ENCODE data around the gene THADA. TPM values are rescaled to one million over a fixed set of nuclear protein-coding genes. Genes with fewer than 3 reads are reported as not detected.

Gene THADA
- total RNA-seq, 1 experiment from 2014 or later = 37.4 TPM

DNA sequence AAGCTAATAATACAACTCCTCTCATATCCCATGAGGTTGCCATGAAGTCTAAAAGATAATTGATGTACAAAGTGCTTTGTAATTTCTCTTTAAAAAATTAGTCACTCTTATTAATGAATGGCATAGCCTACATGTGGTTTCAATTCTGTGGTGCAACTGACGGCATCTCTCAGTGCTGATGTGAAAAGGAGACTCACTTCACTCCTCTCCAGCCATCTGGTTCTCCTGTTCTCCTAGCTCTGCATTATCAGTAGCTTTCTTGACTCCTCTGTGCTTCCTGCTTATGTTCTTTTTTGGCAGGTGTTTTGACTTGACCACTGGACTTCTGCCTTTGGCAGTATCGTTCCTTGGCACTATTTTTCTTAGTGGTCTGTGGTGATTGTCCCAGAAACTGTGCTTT is 234.6 kb downstream of the THADA start:
- H3K27me3 ChIP-seq = no peaks in the 10 kb centered on the region
- DNase-seq = no peak

DNA sequence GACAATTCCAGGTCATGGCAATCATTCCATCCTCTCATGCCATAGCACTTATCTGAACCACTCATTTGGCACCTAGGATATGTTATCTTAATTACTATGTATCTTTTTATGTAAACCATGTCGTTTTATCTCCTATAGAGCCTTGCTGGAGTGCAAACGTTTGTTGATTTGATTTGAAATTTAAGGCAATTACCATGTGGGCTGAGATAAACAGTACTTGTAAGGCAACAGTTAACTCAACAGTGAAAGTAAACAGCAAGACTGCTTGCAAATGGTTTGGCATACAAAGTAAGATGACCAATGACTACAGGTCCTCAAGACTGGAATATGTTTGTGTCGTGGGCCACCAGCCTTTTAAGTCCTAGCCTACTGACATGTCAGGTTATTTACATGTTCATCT is 235.7 kb downstream of the THADA start:
- Histone ChIP-seq H3K4me3 (no peak overlapping the region), H3K36me3 (no peaks in the 10 kb centered on the region), H3K9me3 (no peaks in the 10 kb centered on the region), H3K27me3 (no peaks in the 10 kb centered on the region)
- DNase-seq = no peak

More for the DNA sequence above, 234.6 kb downstream of the THADA start:
- Histone ChIP-seq H3K9me3 (no peaks in the 10 kb centered on the region), H3K4me3 (no peak overlapping the region), H3K36me3 (no peaks in the 10 kb centered on the region)

DNA sequence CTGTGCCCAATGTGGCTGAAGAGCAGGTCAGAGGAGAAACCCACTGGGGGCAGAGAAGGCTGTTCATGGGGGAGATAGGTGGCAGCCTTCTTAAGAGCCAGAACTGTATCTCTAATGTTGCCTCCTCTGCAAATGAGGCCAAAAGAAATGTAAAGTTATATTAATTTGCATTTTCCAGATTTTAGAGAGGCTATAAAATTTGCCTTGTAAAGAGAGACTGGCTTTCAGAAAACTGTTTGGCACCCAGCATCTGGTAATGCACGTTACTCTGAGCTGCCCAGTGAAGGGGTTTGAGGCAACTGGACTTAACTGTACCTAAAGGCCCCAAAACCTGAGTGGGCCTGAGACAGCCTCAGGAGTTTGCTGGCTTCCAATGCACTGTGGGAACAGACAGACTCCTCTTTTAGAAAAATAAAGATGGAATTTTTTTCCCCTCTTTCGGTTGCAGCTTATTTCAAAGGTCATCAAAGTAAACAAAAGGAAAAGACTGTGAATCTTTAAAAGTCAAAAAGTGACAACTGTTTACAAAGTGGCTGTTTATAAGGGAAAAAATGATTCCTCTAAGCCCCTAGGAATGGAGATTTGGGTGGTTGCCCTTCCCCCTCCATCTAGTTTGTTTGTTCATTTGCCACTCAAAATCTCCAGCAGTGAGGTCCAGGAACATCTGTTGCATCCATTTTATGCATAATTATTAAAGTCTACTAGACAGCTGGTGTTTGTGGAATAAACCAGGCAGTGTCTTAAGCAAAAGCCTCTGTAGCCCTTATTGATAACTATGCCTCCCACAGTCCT is 237.2 kb downstream of the THADA start:
- Histone ChIP-seq H3K27me3 (no peaks in the 10 kb centered on the region), H3K9me3 (no peaks in the 10 kb centered on the region)
- no peak for DNase-seq

DNA sequence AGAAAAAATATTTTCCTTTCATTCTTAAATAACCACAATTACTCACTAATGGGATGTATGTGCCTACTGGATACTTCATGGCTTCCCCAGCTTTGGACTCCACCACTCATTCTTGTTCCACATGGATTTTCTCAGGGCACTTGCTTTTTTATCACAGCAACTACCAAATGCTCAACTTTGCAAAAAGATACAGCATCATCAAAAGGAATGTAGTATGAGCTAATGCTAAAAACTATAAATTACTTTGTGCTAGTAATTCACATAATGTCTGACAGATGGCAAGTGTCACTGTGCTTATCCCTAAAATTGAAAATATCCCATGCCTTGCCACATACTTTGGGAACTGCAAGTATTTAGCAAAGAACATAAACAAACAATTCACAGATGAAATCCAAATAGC is 239.1 kb downstream of the THADA start:
- no peaks in the 10 kb centered on the region for H3K9me3 ChIP-seq
- no peaks in the 10 kb centered on the region for H3K36me3 ChIP-seq
- H3K27me3 ChIP-seq = no peaks in the 10 kb centered on the region
- no peak for DNase-seq
- H3K4me3 ChIP-seq = no peak overlapping the region

More for the DNA sequence above, 237.2 kb downstream of the THADA start:
- H3K4me3 ChIP-seq = no peak overlapping the region
- no peaks in the 10 kb centered on the region for H3K36me3 ChIP-seq

DNA sequence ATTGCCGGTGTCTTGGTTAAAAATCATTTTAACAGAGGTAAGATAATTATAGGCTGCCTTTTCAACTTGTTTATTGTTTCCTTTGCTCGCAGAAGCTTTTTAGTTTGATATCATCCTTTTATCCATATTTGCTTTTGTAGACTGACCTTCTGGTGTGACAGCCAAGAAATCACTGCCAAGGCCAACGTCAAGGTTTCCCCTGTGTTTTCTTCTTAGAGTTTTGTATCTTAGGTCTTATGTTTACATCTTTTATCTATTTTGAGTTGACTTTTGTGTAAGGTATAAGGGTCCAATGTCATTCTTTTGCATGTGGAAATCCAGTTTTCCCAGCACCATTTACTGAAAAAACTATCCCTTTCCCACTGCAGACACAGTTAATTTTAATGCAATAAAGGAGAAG is 240.4 kb downstream of the THADA start:
- no peaks in the 10 kb centered on the region for H3K27me3 ChIP-seq
- H3K9me3 ChIP-seq = no peaks in the 10 kb centered on the region
- no peaks in the 10 kb centered on the region for H3K36me3 ChIP-seq
- no peak overlapping the region for H3K4me3 ChIP-seq
- DNase-seq = no peak

DNA sequence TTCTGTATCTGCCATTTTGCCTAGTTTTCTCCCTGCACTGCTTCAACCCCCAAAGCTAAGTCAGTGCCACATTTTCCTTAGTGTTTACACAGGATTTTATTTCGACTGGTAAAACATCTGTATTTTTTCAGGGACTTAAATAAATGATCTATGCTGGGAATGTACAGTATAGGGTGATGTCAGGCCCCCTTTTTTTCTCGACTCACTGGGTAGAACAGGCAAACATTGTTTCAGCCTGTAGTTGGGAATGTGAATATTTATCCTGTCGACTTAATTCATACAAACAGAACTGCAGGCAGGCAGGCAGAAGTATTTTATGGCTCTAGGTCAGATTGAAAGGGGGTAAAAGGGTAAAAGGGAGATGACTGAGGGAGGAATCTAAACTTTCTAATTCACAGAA is 245.9 kb downstream of the THADA start:
- Histone ChIP-seq H3K27me3 (no peaks in the 10 kb centered on the region), H3K9me3 (no peaks in the 10 kb centered on the region), H3K36me3 (no peaks in the 10 kb centered on the region; the same call in 1 of the 2 replicates), H3K4me3 (no peak overlapping the region)
- DNase-seq = no peak

DNA sequence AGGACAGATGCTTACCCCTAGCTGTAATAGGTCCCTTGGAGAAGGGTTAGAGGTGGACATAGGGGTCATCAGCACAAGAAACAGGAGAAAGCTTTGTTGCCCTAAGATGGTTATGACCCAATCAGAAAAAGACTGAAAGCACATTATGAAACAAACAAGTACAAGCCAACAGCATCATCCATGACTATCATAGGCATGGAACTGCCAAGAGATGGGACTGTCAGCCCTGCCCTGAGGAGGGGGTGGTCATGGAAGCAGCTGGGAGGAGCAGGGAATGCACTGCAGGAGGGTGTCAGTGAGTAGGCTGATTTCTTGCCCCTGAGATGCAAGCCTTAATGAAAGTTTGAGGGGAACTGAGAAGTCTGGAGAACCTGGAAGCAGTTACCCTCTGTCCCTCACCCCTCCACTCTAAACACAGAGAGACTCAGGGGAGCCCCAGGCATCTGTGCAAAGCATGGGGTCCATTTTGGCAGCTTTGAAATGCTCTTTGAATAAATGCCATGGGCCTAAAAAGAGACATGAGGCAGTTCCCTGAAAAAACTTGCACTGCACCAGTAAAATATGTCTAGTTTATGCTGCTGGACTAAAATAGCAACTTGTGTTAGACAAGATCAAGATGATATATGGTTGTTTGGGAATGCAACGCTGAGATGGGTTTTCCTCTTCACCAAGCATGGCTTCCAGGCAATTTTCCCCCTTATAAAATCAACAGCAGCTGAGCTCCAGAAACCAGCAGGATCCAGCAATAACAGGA is 246.8 kb downstream of the THADA start:
- Histone ChIP-seq H3K4me3 (no peak overlapping the region), H3K36me3 (no peaks in the 10 kb centered on the region; the same call in 1 of the 2 replicates), H3K9me3 (no peaks in the 10 kb centered on the region), H3K27me3 (no peaks in the 10 kb centered on the region)
- DNase-seq = peak; percentile 10

DNA sequence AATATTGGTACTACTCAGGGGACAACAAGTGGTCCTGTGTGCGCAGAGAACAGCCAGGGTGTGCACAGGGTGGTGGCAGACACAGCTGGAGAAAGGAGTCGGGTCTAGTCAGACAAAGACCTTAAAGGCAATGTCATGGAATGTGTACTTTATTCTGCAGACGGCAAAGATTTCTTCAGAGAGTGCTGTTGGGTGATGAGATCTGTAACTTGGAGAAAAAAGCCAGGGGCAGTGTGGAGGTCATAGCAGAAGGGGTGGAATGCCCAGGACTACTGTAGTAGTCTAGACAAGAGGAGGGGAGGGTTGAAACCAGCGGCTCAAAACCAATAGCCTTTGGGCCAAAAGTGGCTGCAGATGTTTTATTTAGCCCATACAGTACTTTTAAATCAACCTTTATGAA is 248.1 kb downstream of the THADA start:
- no peak overlapping the region for H3K4me3 ChIP-seq
- no peaks in the 10 kb centered on the region for H3K9me3 ChIP-seq
- H3K36me3 ChIP-seq = no peaks in the 10 kb centered on the region; the same call in none of the 2 replicates
- no peak for DNase-seq
- no peaks in the 10 kb centered on the region for H3K27me3 ChIP-seq

- no peak for DNase-seq
- H3K4me3 ChIP-seq = no peak overlapping the region
Observed at GRCh38 chr2:43346602-43347567, 249.0 kb downstream of the THADA start.

DNA sequence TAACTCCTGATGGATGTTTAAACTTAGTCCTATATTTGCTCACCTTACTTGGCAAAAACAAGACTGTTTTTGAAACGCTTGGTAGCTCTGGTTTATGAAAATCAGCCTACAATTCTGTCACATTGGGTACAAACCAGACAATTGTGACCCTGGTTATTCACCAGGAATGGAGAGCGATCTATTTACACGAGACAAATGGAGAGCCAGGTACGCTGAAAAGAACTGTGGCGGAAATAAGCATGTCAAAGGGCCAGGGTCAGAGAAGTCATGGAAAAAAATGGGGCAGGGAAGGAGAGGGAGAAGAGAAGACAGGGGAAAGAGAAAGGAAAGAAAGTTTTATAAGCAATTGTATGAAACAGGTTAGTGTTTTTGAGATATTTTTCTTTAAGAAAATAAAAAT is 250.0 kb downstream of the THADA start:
- no peak for DNase-seq
- Histone ChIP-seq H3K4me3 (no peak overlapping the region), H3K9me3 (no peaks in the 10 kb centered on the region), H3K36me3 (peaks cover 2% of the 10 kb centered on the region), H3K27me3 (no peaks in the 10 kb centered on the region)

More at GRCh38 chr2:43346602-43347567, 249.0 kb downstream of the THADA start:
- peaks cover 2% of the 10 kb centered on the region for H3K36me3 ChIP-seq
- H3K9me3 ChIP-seq = no peaks in the 10 kb centered on the region
- H3K27me3 ChIP-seq = no peaks in the 10 kb centered on the region

- H3K36me3 ChIP-seq = peaks cover 2% of the 10 kb centered on the region
- no peaks in the 10 kb centered on the region for H3K27me3 ChIP-seq
- no peaks in the 10 kb centered on the region for H3K9me3 ChIP-seq
- DNase-seq = no peak
- no peak overlapping the region for H3K4me3 ChIP-seq
Observed at GRCh38 chr2:43345391-43345813, 250.4 kb downstream of the THADA start.

- H3K9me3 ChIP-seq = no peaks in the 10 kb centered on the region
- H3K27me3 ChIP-seq = no peaks in the 10 kb centered on the region
- peaks cover 2% of the 10 kb centered on the region for H3K36me3 ChIP-seq
- no peak for DNase-seq
- H3K4me3 ChIP-seq = no peak overlapping the region
Observed at GRCh38 chr2:43344868-43345373, 250.9 kb downstream of the THADA start.

DNA sequence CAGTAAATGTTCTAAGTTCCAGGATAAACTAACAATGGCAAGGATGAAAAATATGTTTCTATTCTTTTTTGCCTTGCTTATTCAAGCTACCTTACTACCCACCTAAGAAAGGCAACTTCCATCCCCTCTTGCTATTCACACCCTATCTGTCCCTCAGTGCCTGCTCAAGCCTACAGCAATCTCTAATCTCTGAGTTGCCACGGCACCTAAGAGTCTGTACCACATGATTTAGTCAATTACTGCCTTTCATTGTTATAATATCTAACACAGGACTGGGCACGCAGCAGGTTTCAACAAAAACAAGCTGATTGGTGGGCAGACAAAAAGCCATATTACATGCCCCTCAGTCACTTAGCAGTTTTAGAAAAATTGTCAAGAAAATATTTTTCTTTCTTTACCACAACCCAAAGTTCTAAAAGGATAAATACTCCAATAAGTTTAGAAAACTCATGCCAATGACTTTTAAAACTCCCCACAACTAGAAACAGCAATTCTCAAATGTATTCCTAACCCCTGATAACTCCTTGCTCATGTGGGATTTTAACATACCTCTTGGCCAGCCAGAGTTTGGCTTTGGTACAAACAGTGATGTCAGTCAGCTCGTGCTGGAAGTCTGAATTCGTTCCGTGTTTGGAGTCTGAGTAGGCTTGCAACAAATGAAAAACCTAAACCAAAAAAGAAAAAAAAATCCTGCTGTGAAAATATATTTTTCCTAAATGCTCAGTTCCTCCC is 252.1 kb downstream of the THADA start:
- Histone ChIP-seq H3K27me3 (no peaks in the 10 kb centered on the region), H3K4me3 (no peak overlapping the region), H3K36me3 (peaks cover 2% of the 10 kb centered on the region), H3K9me3 (no peaks in the 10 kb centered on the region)
- DNase-seq = peak; percentile 78

DNA sequence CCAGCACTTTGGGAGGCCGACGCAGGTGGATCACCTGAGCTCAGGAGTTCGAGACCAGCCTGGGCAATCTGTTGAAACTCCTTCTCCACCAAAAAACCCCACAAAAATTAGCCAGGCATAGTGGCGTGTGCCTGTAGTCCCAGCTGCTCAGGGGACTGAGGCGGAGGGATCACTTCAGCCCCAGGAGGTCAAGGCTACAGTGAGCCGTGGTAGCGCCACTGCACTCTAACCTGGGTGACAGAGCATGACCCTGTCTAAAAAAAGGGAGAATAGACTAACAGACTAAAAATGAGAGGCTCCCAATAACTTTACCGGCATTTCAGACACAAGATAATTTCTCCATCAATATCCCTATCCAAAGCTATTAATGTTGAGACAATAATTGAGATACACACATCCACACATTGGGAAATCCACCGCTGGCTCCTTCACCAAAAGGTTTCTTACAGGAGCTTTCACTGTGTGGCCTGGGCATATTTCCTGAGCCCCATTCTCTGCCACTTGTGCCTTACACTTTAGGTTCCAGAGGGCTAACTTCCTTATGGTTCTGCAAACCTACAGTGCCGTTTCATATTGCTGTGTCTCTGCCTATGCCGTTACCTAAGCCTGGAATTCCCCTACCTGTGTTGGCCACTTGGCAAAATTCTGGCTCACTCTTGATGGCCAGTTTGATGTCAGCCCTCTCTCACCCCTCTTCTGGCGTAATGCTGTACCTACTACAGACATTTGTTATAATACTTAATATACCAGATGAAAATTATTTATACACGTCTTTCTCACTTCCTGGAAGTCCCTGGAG is 253.7 kb downstream of the THADA start:
- Histone ChIP-seq H3K27me3 (no peaks in the 10 kb centered on the region), H3K4me3 (no peak overlapping the region), H3K36me3 (peaks cover 2% of the 10 kb centered on the region), H3K9me3 (no peaks in the 10 kb centered on the region)
- DNase-seq = no peak

- Histone ChIP-seq H3K4me3 (no peak overlapping the region), H3K9me3 (no peaks in the 10 kb centered on the region), H3K36me3 (peaks cover 2% of the 10 kb centered on the region; the same call in 1 of the 2 replicates), H3K27me3 (no peaks in the 10 kb centered on the region)
- DNase-seq = peak; percentile 37
Observed at GRCh38 chr2:43340945-43341356, 254.9 kb downstream of the THADA start.

All from MG63 (cell line).